Measurements from ENCODE around the gene RIN2.

GRCh38 chr20:19794941-19795340 lies 36.9 kb downstream of the RIN2 start:
- TF ChIP-seq, protein P1, sequence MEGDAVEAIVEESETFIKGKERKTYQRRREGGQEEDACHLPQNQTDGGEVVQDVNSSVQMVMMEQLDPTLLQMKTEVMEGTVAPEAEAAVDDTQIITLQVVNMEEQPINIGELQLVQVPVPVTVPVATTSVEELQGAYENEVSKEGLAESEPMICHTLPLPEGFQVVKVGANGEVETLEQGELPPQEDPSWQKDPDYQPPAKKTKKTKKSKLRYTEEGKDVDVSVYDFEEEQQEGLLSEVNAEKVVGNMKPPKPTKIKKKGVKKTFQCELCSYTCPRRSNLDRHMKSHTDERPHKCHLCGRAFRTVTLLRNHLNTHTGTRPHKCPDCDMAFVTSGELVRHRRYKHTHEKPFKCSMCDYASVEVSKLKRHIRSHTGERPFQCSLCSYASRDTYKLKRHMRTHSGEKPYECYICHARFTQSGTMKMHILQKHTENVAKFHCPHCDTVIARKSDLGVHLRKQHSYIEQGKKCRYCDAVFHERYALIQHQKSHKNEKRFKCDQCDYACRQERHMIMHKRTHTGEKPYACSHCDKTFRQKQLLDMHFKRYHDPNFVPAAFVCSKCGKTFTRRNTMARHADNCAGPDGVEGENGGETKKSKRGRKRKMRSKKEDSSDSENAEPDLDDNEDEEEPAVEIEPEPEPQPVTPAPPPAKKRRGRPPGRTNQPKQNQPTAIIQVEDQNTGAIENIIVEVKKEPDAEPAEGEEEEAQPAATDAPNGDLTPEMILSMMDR (conservative IDR thresholded peaks at IDR 0.05): no peak
- TF ChIP-seq EZH2 (IDR thresholded peaks at IDR 0.05; ENCODE audit: low read depth): no peak
